GM18502 (cell line): Measurements from ENCODE around the gene DGUOK.
"Not testable (repeated sequence)": the region's sequence is repeated elsewhere in the genome, so short reads cannot be mapped to it uniquely, and the experiment has no call there.

Experiments used
- ATAC-seq: cut with Tn5 transposase; IDR thresholded peaks from one replicate; pipeline ENCODE4 v1.9.1; 2021; ENCODE audit warnings: mild to moderate bottlenecking; ENCODE audit not compliant: unreplicated experiment, poor library complexity

The DGUOK gene

DNA sequence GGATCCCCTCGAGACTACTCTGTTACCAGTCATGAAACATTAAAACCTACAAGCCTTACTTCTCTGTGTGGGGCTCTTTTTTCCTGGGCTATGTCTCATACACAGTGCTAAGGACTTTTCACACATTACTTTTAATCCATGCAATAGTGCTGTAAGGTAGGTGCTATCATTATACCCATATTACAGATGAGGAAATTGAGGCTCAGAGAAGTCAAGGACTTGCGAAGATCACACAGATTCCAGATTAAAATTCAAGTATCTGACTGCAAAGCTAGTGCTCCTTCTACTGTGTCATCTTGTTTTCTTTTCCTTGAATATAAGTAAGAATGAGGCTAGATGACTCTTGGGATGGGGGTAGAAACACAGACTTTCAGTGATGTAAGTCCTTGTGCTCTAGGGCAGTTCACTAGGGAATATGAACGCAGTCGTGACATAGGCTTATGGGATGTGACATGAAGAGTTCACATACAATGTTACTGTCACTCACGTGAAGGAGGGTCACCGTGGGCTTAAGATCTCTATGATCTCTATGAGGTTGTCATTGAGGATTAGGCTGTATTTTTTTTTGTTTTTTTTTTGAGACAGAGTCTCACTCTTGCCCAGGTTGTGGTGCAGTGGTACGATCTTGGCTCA is 7.0 kb upstream of the DGUOK start:
- ATAC-seq: no peak

DNA sequence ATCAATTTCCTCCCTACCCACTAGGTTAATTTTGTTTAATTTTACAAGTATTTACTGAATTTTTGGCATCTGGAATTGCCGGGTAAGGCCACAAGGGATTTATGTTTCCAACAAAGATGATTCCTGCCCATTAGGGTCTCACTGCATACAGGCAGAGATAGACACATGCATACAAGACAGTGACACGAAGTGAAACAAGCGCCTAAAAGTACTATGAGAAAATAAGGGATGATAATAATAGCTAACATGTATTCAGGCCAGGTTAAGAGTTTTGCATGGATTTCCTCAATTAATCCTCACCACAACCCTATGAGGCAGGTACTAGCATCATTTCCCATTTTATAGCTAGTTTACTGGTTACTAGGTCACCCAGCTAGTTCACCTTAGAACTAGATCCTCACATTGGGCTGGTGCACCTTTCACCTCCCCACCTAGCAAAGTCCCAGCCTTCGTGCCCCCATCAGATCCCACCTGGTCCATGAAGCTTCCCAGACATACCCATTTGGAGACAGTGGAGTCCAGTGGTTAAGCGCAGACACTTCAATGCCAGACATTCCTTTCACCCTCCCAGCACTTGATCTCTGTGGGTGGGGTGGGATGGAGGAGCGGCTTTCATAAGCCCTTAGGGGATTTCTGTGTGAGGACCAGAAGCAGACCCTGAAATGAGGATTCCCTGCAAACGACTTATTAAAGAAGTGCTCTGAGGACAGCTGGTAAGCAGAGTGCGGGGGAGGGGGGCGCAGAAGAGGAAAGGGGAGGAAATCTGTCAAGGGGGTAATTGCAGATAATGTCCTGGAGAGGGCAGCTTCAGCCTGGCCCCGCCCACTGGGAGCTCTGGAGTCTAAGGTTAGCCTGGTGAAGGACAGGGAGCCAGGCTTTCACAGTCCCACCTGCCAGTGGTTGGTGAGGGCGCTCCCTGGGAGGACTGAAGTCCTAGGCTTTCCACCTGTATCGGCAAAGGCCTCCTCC is 5.8 kb upstream of the DGUOK start:
- ATAC-seq: no peak

GRCh38 chr2:73921581-73921980 is 5.1 kb upstream of the DGUOK start:
- ATAC-seq: no peak

- no peak for ATAC-seq
Measured at GRCh38 chr2:73922681-73923080, 4.0 kb upstream of the DGUOK start.

DNA sequence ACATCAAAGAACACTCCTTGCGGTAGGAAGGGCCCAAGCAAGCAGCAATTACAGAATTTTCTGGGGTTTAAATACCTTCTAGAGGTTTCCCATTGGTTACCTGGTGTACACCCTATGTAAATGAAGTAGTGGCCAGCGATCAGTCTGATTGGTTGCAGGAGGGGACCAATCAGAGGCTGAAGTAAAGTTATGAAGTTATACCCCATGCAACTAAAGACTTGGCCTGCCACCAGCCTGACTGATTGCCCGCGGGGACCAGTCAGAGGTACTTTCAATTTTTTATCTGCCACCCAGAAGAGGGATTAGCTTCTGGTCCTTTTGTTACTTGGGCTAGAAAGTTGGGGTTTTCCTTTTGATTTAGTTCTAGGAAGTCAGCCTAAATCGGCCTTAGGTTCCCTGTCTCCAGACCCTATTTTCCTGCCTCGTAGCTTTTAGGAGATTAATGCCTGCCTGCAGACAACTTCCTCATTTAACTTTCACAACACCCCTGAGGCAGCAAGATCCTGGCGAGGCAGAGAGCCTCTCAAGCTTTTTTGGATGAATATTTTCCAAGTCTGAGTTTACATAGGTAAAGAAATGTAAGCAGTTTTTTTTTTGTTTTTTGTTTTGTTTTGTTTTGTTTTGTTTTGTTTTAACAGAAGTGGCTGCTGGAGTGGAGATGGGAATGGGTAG is 1.5 kb upstream of the DGUOK start:
- no peak for ATAC-seq

DNA sequence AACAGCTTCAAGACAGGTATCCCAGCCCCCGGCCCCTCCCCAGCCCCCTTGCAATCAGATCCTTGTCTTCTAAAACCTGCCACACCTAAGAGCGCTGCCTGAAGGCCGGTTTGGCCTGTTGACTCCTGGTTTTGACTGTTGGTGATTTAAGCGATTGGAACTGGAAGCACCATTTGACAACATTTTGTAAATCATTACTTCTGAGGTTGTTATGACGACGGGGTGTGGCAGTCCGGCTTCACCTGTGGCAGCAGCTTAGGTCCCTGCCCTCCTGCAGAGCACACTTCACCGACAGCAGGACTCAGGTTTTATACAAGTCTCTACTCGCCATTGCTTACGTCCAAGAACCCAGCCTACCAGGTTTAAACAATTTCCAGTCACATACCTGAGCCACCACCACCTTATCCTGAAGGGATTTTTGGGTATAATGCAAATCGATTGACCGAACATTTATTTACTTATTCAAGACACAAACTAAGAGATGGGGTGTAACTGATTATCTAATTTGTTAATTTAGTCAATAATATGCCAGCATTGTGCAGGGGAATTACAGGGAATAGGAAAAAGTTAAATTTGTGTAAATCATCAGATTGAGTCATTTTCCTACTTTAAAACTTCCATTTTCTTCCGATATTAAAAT is 707 bp upstream of the DGUOK start:
- ATAC-seq: no peak

DNA sequence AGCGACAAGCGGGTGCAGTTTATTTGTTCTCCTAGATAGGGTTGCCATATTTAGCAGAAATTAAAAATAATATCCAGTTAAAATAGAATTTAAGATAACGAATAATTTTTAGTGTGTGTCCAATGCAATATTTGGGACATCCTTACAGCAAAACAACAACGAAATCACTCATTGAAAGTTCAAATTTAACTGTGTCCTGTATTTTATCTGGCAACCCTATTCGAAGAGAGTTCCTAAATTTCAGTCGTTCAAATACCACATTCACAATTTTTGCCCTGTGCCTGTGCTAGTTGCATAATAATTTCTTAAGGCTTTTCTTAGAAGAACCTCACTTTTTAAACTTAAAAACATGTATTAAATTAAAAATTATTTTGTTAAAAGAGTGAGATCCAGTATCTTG is 664 bp downstream of the DGUOK start:
- ATAC-seq: no peak

- ATAC-seq: no peak
Measured at GRCh38 chr2:73928963-73929347, 2.3 kb downstream of the DGUOK start.

GRCh38 chr2:73930386-73930785 is 3.7 kb downstream of the DGUOK start:
- ATAC-seq: no peak

DNA sequence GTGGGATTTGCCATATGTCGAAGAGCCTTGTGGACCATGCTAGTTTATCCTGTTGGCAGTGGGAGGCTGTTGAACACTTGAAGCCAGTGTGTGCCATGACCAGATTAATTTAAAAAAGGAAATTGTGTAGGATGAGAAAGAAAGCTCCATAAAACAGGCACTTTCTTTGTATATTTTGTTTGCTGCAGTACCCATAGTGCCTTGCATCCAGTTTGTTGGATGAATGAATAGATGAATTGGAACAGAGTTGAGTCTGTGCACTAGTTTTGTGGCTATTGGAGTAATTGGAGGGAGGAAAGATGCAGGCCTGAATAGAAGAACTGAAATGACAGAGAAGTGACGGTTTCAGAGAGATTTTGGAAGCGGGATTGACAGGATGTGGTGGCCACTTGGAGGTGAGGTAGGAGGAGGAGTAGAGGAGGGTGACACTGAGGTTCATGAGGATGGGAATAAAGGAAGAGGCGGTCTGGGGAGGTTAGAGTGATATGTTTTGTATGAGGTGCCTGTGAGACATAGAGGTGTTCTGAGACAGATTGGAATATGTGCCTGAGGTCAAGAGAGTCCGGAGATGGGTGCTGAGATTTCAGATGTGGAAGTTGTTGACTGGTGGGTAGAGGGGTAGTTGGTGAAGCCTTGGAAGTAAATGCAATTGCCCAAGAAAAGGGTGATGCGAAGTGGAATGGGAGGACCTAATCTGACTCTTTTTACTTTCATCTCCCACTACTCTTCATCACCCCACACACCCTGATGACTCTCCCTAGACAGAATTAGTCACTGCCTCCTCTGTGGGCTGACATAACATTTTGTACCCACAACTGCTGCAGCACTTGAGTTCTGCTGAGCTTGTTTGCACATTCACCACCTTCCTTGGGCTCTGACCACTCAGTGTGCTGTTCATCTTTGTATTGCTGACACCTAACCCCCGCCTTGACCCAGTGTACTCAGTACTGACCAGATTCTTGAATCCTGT is 5.1 kb downstream of the DGUOK start:
- no peak for ATAC-seq

DNA sequence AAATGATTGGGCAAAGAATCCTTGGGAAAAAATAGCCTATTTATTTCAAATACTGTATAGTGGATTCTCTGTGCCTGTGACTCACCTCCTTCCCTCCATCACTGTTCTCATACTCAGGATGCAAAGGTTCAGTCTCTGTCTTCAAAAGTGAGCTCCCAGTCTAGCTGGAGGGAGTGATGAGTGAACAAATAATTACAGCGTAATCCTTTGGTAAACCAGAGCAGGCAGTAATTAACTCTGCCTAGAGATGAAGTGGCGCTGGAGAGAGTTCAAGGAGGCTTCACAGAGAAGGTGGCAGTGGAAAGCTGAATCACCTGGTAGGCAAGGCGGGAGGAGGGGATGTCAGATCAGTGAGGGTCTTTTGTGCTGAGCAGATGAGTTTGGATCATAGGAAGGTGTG is 6.5 kb downstream of the DGUOK start:
- ATAC-seq: no peak

DNA sequence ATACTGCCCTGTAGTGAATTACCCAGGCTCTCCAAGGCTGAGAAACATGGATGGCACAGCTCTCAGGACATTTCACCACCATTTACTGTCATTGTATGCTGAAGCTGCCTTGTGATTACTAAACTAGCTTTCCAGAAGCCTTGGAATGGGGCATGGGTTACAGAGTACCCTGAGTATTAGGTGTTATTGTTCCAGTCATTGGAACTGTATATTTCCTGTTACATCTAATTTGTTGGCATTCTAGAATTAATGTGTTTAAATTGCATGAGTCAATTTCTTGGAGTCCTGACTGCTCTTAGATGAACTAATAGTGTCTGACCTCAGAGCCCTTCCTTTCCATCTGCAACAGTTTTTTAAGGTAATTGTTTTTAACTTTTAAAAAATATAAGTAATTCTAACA is 9.0 kb downstream of the DGUOK start:
- ATAC-seq: no peak

GRCh38 chr2:73937103-73937885 is 10.6 kb downstream of the DGUOK start:
- ATAC-seq: no peak

DNA sequence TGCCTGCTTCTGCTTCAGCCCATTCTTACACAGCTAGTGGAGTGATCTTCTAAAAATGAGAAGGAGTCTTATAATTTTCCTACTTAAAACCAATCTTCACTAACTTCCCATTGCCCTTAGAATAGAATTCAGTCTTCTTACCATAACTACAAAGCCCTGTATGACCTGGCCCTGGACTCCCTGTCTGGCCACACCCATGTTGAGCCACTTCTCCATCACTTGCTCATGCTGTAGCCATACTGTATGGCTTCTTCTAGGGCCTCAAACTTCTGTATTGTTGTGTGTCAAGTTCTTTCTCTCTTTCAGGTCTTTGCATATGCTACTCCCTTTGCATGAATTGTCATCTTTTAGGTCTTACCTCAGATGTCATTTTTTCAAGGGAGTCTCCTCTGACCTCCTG is 11.2 kb downstream of the DGUOK start:
- ATAC-seq: no peak

- ATAC-seq: no peak
Measured at GRCh38 chr2:73938718-73939352, 12.2 kb downstream of the DGUOK start.

GRCh38 chr2:73939419-73939818 is 12.7 kb downstream of the DGUOK start:
- no peak for ATAC-seq

DNA sequence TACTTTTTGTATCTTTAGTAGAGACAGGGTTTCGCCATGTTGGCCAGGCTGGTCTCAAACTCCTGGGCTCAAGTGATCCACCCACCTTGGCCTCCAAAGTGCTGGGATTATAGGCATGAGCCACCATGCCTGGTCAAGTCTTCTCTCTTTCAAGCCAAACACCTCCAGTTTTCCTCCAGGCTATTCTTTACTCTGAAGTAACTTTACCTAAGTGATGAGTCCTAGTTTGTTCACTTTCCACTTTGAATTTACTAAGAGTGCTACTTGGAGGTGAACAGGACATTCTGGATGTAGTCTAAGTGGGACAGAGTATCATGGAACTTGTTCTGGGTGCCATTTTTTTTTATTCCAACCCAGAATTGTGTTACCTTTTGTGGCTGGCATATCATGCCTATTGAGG is 13.4 kb downstream of the DGUOK start:
- ATAC-seq: not testable (repeated sequence)

DNA sequence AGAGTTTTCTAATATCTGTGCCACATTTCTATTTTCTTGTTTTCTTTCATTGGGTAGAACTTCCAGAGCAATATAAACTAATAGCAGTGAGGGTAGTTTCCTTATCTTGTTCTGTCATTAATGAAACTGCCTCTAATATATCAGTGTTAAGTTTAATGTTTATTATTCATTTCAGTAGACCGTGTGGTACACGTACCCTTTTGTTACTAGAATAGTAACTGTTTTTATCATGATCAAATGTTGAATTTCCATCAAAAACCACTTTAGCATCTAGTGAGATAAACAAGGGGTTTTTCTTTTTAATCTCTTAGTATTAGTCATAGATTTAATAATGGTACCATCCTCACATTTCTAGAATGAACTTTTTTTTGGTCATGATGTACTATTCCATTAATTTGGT is 16.0 kb downstream of the DGUOK start:
- no peak for ATAC-seq
